GM12892 (cell line): ENCODE results near the gene KLHDC8A.
"Not testable (repeated sequence)": the region's sequence is repeated elsewhere in the genome, so short reads cannot be mapped to it uniquely, and the experiment has no call there.

Experiments
- DNase-seq: peaks from one replicate; pipeline ENCODE4 v3.0.0; 2011; ENCODE audit not compliant: insufficient read length
- FAIRE-seq: peaks from 2 replicates; lab custom pipeline; 2011; peaks lifted over from hg19 to GRCh38; lab: Jason Lieb, UNC
- POLR2A ChIP-seq: IDR thresholded peaks from 2 replicates; pipeline ENCODE4 v1.6.1; 2011; ENCODE audit warnings: low read depth, low read length, control low read depth
- POLR2AphosphoS5 ChIP-seq: IDR thresholded peaks from 2 replicates; pipeline ENCODE4 v1.6.1; 2011; ENCODE audit warnings: low read depth, low read length, control low read depth
- TAF1 ChIP-seq: IDR thresholded peaks from 2 replicates; pipeline ENCODE4 v1.6.1; 2011; ENCODE audit warnings: low read depth, mild to moderate bottlenecking, control low read depth, low read length, borderline replicate concordance

KLHDC8A gene

GRCh38 chr1:205309741-205310140 lies 47.0 kb downstream of the KLHDC8A start:
- FAIRE-seq (no peak), DNase-seq (no peak)
- TF ChIP-seq TAF1 (no peak), POLR2AphosphoS5 (no peak)

GRCh38 chr1:205306929-205307566 lies 49.7 kb downstream of the KLHDC8A start:
- FAIRE-seq (no peak), DNase-seq (no peak)
- TF ChIP-seq POLR2AphosphoS5 (no peak), POLR2A (no peak), TAF1 (no peak)

GRCh38 chr1:205304695-205305070 lies 52.0 kb downstream of the KLHDC8A start:
- no peak for DNase-seq
- FAIRE-seq, result no peak

GRCh38 chr1:205304046-205304694 lies 52.6 kb downstream of the KLHDC8A start:
- no peak for FAIRE-seq
- no peak for TF ChIP-seq TAF1
- no peak for TF ChIP-seq POLR2AphosphoS5
- TF ChIP-seq POLR2A, result no peak
- DNase-seq, result no peak

More at GRCh38 chr1:205304695-205305070, 52.0 kb downstream of the KLHDC8A start:
- TF ChIP-seq POLR2A (no peak), POLR2AphosphoS5 (no peak), TAF1 (no peak)

- no peak for FAIRE-seq
- no peak for TF ChIP-seq TAF1
- TF ChIP-seq POLR2AphosphoS5, result no peak
- TF ChIP-seq POLR2A, result no peak
- DNase-seq, result no peak
These were observed 53.4 kb downstream of the KLHDC8A start for GRCh38 chr1:205303247-205303888.

- DNase-seq (no peak), FAIRE-seq (no peak)
- TF ChIP-seq POLR2A (no peak), POLR2AphosphoS5 (no peak), TAF1 (no peak)
These were observed 54.7 kb downstream of the KLHDC8A start for GRCh38 chr1:205301842-205302588.

- DNase-seq, result no peak
- FAIRE-seq, result no peak
- TF ChIP-seq TAF1, result no peak
These were observed 55.4 kb downstream of the KLHDC8A start for GRCh38 chr1:205301205-205301821.

- TF ChIP-seq TAF1, result no peak
- TF ChIP-seq POLR2A, result no peak
- TF ChIP-seq POLR2AphosphoS5, result no peak
- no peak for FAIRE-seq
These were observed 56.6 kb downstream of the KLHDC8A start for GRCh38 chr1:205300149-205300548.

GRCh38 chr1:205298191-205298994 lies 58.3 kb downstream of the KLHDC8A start:
- FAIRE-seq, result no peak
- no peak for TF ChIP-seq POLR2A
- TF ChIP-seq TAF1, result no peak
- no peak for TF ChIP-seq POLR2AphosphoS5
- no peak for DNase-seq

More at GRCh38 chr1:205300149-205300548, 56.6 kb downstream of the KLHDC8A start:
- DNase-seq, result no peak

- not testable (repeated sequence) for FAIRE-seq, DNase-seq
These were observed 59.1 kb downstream of the KLHDC8A start for GRCh38 chr1:205297546-205298177.

- no peak for TF ChIP-seq TAF1
- TF ChIP-seq POLR2A, result no peak
- no peak for TF ChIP-seq POLR2AphosphoS5
- FAIRE-seq (no peak), DNase-seq (no peak)
These were observed 60.6 kb downstream of the KLHDC8A start for GRCh38 chr1:205296154-205296553.
